HepG2 (cell line): ENCODE data around the gene IRF2. TPM values are rescaled to one million over a fixed set of nuclear protein-coding genes. Genes with fewer than 3 reads are reported as not detected.
A peak's percentile ranks its signal among the peaks of the same experiment; 100 is the strongest.

Experiments used
- ARHGAP35 ChIP-seq: sonication (generic); formaldehyde crosslinking; IDR thresholded peaks from 2 replicates; pipeline ENCODE4 v1.9.0; 2022; ENCODE audit warnings: mild to moderate bottlenecking, inconsistent platforms, moderate library complexity, missing genetic modification reagents, borderline replicate concordance
- BCL6 ChIP-seq: IDR thresholded peaks from 2 replicates; pipeline ENCODE4 v1.6.1; 2016; ENCODE audit warnings: missing genetic modification reagents, missing compliant biosample characterization
- CAMTA2 ChIP-seq: sonication (generic); formaldehyde crosslinking; IDR thresholded peaks from 2 replicates; pipeline ENCODE4 v1.4.0; 2020; ENCODE audit warnings: mild to moderate bottlenecking, missing genetic modification reagents, borderline replicate concordance
- CBFB ChIP-seq: sonication (generic); formaldehyde crosslinking; IDR thresholded peaks from 2 replicates; pipeline ENCODE4 v1.4.0; 2020; ENCODE audit warnings: missing genetic modification reagents
- FOXK2 ChIP-seq: fragments of 450-650 bp; IDR thresholded peaks from 2 replicates; pipeline ENCODE4 v1.6.1; 2016
- HIVEP1 ChIP-seq: sonication (generic); formaldehyde crosslinking; IDR thresholded peaks from 2 replicates; pipeline ENCODE4 v1.4.0; 2020; ENCODE audit warnings: mild to moderate bottlenecking, missing genetic modification reagents
- KLF9 ChIP-seq: IDR thresholded peaks from 2 replicates; pipeline ENCODE4 v1.6.1; 2016; ENCODE audit warnings: low read depth
- NR0B2 ChIP-seq: sonication (generic); formaldehyde crosslinking; IDR thresholded peaks from 2 replicates; pipeline ENCODE4 v1.4.0; 2020; ENCODE audit warnings: mild to moderate bottlenecking, missing genetic modification reagents
- POLR2AphosphoS5 ChIP-seq: IDR thresholded peaks from 2 replicates; pipeline ENCODE4 v1.6.1; 2012; ENCODE audit warnings: low read depth, low read length
- POLR2G ChIP-seq: fragments of 200-400 bp; formaldehyde crosslinking; IDR thresholded peaks from 2 replicates; pipeline ENCODE4 v1.6.1; 2018; ENCODE audit warnings: mild to moderate bottlenecking, low read depth, low read length, moderate library complexity
- RARA ChIP-seq: IDR thresholded peaks from 2 replicates; pipeline ENCODE4 v1.6.1; 2016; ENCODE audit warnings: missing genetic modification reagents, missing compliant biosample characterization
- RFX5 ChIP-seq: IDR thresholded peaks from 2 replicates; pipeline ENCODE4 v1.6.1; 2011; ENCODE audit warnings: low read depth, low read length, improper control_type of control experiment
- SOX6 ChIP-seq, 2 experiments: fragments of 450-650 bp in 1 of 2; sonication (generic) in 1 of 2; formaldehyde crosslinking in 1 of 2; IDR thresholded peaks; 2 replicates each; pipeline versions ENCODE4 v1.4.0 to v1.6.1; 2017 to 2020; ENCODE audit warnings: antibody characterized with exemption in 1 of 2, mild to moderate bottlenecking in 1 of 2, missing genetic modification reagents in 1 of 2
- SP2 ChIP-seq: sonication (generic); formaldehyde crosslinking; IDR thresholded peaks from 2 replicates; pipeline ENCODE4 v1.5.1; 2020; ENCODE audit warnings: mild to moderate bottlenecking, missing genetic modification reagents
- SRSF9 ChIP-seq: fragments of 200-400 bp; formaldehyde crosslinking; IDR thresholded peaks from 2 replicates; pipeline ENCODE4 v1.6.1; 2018; ENCODE audit warnings: borderline replicate concordance, mild to moderate bottlenecking, low read depth, low read length; ENCODE audit not compliant: insufficient read depth, poor library complexity, severe bottlenecking
- TAF1 ChIP-seq: sonication (generic); formaldehyde crosslinking; IDR thresholded peaks from 2 replicates; pipeline ENCODE4 v1.4.0; 2020; ENCODE audit warnings: missing genetic modification reagents
- ZMYM2 ChIP-seq: sonication (generic); formaldehyde crosslinking; IDR thresholded peaks from 2 replicates; pipeline ENCODE4 v1.8.0; 2022; ENCODE audit warnings: mild to moderate bottlenecking, missing genetic modification reagents
- ZNF180 ChIP-seq: sonication (generic); formaldehyde crosslinking; IDR thresholded peaks from 2 replicates; pipeline ENCODE4 v1.4.0; 2020; ENCODE audit warnings: low read depth, missing genetic modification reagents, borderline replicate concordance
- ZNF451 ChIP-seq: sonication (generic); formaldehyde crosslinking; IDR thresholded peaks from 2 replicates; pipeline ENCODE4 v1.5.0; 2020; ENCODE audit warnings: mild to moderate bottlenecking, missing genetic modification reagents
- ZNF782 ChIP-seq: sonication (generic); formaldehyde crosslinking; IDR thresholded peaks from 2 replicates; pipeline ENCODE4 v1.4.0; 2020; ENCODE audit warnings: missing genetic modification reagents, mild to moderate bottlenecking, borderline replicate concordance
- ZSCAN31 ChIP-seq: sonication (generic); formaldehyde crosslinking; IDR thresholded peaks from 2 replicates; pipeline ENCODE4 v1.5.0; 2020; ENCODE audit warnings: low read depth, mild to moderate bottlenecking, missing genetic modification reagents
- polyA plus RNA-seq, 8 experiments: library from polyadenylated mRNA; depleted of rRNA in 3 of 8; stranded (reverse) in 7 of 8; unstranded in 1 of 8; fragments of >200 nt; fragmentation: Illumina TruSeq in 4 of 8; extraction: Trizol in 4 of 8; gene quantifications; 2 replicates each; pipeline versions ENCODE4 v1.2.1 to v1.2.3, GENCODE V29; 2011 to 2016; ENCODE audit warnings: low read depth in 4 of 8, missing spikeins in 1 of 8, mixed read lengths in 1 of 8; ENCODE audit not compliant: insufficient read depth in 1 of 8
- total RNA-seq, 5 experiments: library from RNA; depleted of rRNA; stranded (reverse); fragments of >200 nt; fragmentation: Illumina TruSeq; extraction: Trizol; gene quantifications; 2 replicates each; pipeline ENCODE4 v1.2.3, GENCODE V29; 2016; ENCODE audit warnings: low read depth in 1 of 5
- TF ChIP-seq, protein P1 (sequence below): sonication (generic); formaldehyde crosslinking; conservative IDR thresholded peaks from 2 replicates; pipeline ENCODE4 v1.4.0; 2020; ENCODE audit warnings: missing genetic modification reagents
- TF ChIP-seq, protein P2 (sequence below): sonication (generic); formaldehyde crosslinking; IDR thresholded peaks from 2 replicates; pipeline ENCODE4 v1.5.1; 2020; ENCODE audit warnings: mild to moderate bottlenecking, missing genetic modification reagents, moderate library complexity

Gene IRF2
- total and polyA plus RNA-seq, 2 of the 13 experiments (the other 11 are each of a cell fraction or from before 2014, with no cell fraction given) = 15.5 to 28.8 TPM

DNA sequence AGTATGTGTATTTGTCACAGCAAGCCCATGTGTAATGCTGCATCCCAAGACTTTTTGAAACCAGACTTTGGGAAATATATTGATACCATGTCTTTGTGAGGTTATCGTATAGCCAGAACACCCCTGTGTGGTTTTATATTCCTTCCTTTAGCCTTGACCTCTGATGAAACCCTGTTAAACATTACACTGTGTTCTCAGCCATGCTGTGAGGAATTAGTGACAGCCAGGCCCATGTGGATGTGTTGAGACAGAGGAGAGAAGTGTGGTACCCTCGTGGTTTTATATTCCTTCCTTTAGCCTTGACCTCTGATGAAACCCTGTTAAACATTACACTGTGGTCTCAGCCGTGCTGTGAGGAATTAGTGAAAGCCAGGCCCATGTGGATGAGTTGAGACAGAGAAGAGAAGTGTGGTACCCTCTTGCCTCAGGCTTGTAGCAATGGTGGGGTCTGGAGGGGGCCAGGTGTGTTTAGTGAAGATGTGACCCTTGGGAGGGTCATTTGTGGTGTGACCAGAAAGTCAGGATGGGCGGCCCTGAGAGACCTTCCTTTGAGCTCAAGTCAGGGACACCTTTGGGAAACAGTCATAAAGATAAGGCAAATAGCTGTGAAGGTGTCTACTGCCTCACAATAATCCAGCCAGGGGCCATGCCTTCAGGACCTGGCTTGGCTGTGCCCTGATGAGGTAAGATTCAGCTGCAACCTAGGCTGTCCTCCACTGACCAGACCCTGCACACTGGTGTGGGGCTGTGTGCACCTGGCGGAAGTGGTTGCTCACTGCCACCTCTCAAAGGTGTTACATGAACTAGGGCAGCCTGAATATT lies 110.0 kb downstream of the IRF2 start (continued):
- TF ChIP-seq ZNF782 (CRISPR knock-in tag) (no peak), ZNF180 (CRISPR knock-in tag) (no peak), CAMTA2 (CRISPR knock-in tag) (0 out of 2 replicates have a peak, but pooled peaks have one; percentile 28), ARHGAP35 (CRISPR knock-in tag) (no peak), RARA (CRISPR knock-in tag) (peak; percentile 99), KLF9 (CRISPR knock-in tag) (no peak), RFX5 (no peak), FOXK2 (peak; percentile 84), ZSCAN31 (0 out of 2 replicates have a peak, but pooled peaks have one; percentile 67), SRSF9 (no peak), TAF1 (CRISPR knock-in tag) (peak; percentile 28; the same call in 1 of the 2 replicates), SOX6 (IDR thresholded peaks at IDR 0.05) (no peak), SOX6 (CRISPR knock-in tag; IDR thresholded peaks at IDR 0.05) (peak; percentile 94), HIVEP1 (0 out of 2 replicates have a peak, but pooled peaks have one; percentile 19), POLR2G (peak; percentile 21; the same call in 1 of the 2 replicates), BCL6 (CRISPR knock-in tag) (peak; percentile 89), NR0B2 (CRISPR knock-in tag) (0 out of 2 replicates have a peak, but pooled peaks have one; percentile 39), POLR2AphosphoS5 (peak; percentile 40; the same call in 1 of the 2 replicates), SP2 (CRISPR knock-in tag) (no peak), ZNF451 (CRISPR knock-in tag) (no peak), CBFB (CRISPR knock-in tag) (peak; percentile 97), ZMYM2 (CRISPR knock-in tag) (0 out of 2 replicates have a peak, but pooled peaks have one; percentile 57)
- TF ChIP-seq, protein P1, sequence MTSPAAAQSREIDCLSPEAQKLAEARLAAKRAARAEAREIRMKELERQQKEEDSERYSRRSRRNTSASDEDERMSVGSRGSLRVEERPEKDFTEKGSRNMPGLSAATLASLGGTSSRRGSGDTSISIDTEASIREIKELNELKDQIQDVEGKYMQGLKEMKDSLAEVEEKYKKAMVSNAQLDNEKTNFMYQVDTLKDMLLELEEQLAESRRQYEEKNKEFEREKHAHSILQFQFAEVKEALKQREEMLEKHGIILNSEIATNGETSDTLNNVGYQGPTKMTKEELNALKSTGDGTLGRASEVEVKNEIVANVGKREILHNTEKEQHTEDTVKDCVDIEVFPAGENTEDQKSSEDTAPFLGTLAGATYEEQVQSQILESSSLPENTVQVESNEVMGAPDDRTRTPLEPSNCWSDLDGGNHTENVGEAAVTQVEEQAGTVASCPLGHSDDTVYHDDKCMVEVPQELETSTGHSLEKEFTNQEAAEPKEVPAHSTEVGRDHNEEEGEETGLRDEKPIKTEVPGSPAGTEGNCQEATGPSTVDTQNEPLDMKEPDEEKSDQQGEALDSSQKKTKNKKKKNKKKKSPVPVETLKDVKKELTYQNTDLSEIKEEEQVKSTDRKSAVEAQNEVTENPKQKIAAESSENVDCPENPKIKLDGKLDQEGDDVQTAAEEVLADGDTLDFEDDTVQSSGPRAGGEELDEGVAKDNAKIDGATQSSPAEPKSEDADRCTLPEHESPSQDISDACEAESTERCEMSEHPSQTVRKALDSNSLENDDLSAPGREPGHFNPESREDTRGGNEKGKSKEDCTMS = no peak
- TF ChIP-seq, protein P2, sequence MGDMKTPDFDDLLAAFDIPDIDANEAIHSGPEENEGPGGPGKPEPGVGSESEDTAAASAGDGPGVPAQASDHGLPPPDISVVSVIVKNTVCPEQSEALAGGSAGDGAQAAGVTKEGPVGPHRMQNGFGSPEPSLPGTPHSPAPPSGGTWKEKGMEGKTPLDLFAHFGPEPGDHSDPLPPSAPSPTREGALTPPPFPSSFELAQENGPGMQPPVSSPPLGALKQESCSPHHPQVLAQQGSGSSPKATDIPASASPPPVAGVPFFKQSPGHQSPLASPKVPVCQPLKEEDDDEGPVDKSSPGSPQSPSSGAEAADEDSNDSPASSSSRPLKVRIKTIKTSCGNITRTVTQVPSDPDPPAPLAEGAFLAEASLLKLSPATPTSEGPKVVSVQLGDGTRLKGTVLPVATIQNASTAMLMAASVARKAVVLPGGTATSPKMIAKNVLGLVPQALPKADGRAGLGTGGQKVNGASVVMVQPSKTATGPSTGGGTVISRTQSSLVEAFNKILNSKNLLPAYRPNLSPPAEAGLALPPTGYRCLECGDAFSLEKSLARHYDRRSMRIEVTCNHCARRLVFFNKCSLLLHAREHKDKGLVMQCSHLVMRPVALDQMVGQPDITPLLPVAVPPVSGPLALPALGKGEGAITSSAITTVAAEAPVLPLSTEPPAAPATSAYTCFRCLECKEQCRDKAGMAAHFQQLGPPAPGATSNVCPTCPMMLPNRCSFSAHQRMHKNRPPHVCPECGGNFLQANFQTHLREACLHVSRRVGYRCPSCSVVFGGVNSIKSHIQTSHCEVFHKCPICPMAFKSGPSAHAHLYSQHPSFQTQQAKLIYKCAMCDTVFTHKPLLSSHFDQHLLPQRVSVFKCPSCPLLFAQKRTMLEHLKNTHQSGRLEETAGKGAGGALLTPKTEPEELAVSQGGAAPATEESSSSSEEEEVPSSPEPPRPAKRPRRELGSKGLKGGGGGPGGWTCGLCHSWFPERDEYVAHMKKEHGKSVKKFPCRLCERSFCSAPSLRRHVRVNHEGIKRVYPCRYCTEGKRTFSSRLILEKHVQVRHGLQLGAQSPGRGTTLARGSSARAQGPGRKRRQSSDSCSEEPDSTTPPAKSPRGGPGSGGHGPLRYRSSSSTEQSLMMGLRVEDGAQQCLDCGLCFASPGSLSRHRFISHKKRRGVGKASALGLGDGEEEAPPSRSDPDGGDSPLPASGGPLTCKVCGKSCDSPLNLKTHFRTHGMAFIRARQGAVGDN = peak; percentile 69
